Urinary bladder (tissue), 4 donors: ENCODE results near the gene PTPRN2. TPM values are rescaled to one million over a fixed set of nuclear protein-coding genes. Genes with fewer than 3 reads are reported as not detected.

Source experiments
- DNase-seq: peaks from one replicate; pipeline ENCODE4 v3.0.0-alpha.2; 2015; ENCODE audit errors: extremely low spot score
- H3K27ac ChIP-seq: one replicate; pipeline ENCODE4 v1.5.1; 2013; ENCODE audit warnings: low read depth, mild to moderate bottlenecking, moderate library complexity
- H3K36me3 ChIP-seq: one replicate; pipeline ENCODE4 v1.6.1; 2013; ENCODE audit warnings: mild to moderate bottlenecking, moderate library complexity; ENCODE audit not compliant: insufficient read depth
- H3K4me1 ChIP-seq: one replicate; pipeline ENCODE4 v1.6.1; 2013; ENCODE audit warnings: mild to moderate bottlenecking, moderate library complexity; ENCODE audit not compliant: insufficient read depth
- H3K4me3 ChIP-seq: one replicate; pipeline ENCODE4 v1.5.1; 2013; ENCODE audit warnings: low read depth, low read length
- WGBS: extraction: QIAGEN DNeasy Blood & Tissue Kit; methylation state at CpG from one replicate; pipeline ENCODE4 v1.1.7; 2013; 5-methylcytosine and 5-hydroxymethylcytosine counted together
- polyA plus RNA-seq: library from polyadenylated mRNA; stranded (reverse); fragments of 200-250 nt; gene quantifications from one replicate; pipeline ENCODE4 v1.2.3, GENCODE V29; 2013
- total RNA-seq: library from RNA; depleted of rRNA; stranded (reverse); fragments of >200 nt; gene quantifications from one replicate; pipeline ENCODE4 v1.2.3, GENCODE V29; 2014
- donor health status: healthy with polysubstance abuse.
- donor health status: healthy.

PTPRN2 gene
- total and polyA plus RNA-seq, 2 donors, result 2.8 to 4.4 TPM

DNA sequence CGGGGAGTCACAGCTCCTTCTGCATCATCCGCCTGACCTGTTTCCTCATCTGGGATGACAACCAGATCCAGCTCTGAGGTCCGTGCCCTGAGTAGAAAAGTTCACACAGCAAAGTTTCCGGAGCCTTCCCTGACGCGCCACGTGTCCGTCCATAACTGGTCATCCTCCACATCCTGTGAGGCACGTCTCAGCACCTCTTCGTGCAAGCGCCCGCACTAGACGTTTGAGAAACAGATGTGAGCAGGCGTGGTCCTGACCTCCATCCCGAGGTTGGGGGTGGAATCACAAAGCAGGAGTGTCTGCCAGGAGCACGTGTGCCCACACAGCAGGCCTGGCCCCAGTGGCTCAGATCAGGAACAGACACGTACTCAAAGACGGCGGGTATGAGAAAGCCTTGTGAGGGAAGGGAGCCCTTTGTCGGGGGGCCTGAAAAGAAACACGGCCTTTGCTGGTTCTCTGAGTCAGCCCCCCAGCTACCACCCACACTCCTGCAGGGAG is 730.0 kb downstream of the PTPRN2 start:
- 78% methylated on average over 21 of the region's 21 CpGs for WGBS
- H3K4me3 ChIP-seq, result no peak overlapping the region
- no peaks in the 10 kb centered on the region for H3K36me3 ChIP-seq
- DNase-seq, result no peak
- H3K4me1 ChIP-seq, result no peaks in the 10 kb centered on the region
- no peak overlapping the region for H3K27ac ChIP-seq

DNA sequence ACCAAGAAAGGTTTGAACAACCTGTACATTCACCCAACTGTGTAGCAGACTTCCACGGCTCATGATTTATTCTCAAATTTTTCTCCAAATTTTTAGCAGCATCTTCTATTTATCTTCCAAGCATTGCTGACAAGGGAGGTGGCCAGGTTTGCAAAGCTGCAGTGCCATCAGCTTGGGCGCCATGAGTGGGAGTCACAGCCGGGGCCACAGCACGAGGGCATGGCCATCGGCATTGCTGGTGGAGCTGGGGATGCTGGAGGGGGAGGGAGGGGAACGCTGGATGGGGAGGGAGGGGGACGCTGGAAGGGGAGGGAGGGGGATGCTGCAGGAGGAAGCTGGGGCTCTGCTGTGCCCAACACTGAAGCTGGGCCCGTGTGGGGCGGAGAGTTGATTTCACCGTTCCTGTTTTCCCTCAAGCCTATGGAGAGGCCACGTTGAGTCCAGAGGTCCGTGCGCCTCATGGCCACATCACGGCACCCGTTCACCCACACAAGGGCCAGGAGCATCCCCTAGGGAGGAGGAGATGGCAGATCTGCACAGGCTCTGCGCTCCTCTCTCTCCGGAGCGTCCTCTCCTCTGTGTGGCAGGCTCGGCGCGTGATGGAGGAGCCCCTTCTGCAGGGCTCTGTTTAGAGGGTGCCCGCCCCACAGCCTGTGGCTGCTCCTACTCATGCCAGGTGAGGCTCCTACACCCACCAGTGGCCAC is 730.6 kb downstream of the PTPRN2 start:
- no peak for DNase-seq
- WGBS, result 81% methylated on average over 22 of the region's 22 CpGs
- Histone ChIP-seq H3K27ac (no peak overlapping the region), H3K4me1 (no peaks in the 10 kb centered on the region), H3K36me3 (no peaks in the 10 kb centered on the region), H3K4me3 (no peak overlapping the region)

GRCh38 chr7:157855452-157856213 is 732.0 kb downstream of the PTPRN2 start:
- Histone ChIP-seq H3K27ac (no peak overlapping the region), H3K36me3 (no peaks in the 10 kb centered on the region), H3K4me1 (no peaks in the 10 kb centered on the region), H3K4me3 (no peak overlapping the region)
- WGBS, result 60% methylated on average over 22 of the region's 22 CpGs
- no peak for DNase-seq

- H3K27ac ChIP-seq, result no peak overlapping the region
- DNase-seq, result no peak
- no peak overlapping the region for H3K4me3 ChIP-seq
- WGBS, result 87% methylated on average over 22 of the region's 22 CpGs
- no peaks in the 10 kb centered on the region for H3K36me3 ChIP-seq
- no peaks in the 10 kb centered on the region for H3K4me1 ChIP-seq
Observed at GRCh38 chr7:157855016-157855415, 732.6 kb downstream of the PTPRN2 start.

DNA sequence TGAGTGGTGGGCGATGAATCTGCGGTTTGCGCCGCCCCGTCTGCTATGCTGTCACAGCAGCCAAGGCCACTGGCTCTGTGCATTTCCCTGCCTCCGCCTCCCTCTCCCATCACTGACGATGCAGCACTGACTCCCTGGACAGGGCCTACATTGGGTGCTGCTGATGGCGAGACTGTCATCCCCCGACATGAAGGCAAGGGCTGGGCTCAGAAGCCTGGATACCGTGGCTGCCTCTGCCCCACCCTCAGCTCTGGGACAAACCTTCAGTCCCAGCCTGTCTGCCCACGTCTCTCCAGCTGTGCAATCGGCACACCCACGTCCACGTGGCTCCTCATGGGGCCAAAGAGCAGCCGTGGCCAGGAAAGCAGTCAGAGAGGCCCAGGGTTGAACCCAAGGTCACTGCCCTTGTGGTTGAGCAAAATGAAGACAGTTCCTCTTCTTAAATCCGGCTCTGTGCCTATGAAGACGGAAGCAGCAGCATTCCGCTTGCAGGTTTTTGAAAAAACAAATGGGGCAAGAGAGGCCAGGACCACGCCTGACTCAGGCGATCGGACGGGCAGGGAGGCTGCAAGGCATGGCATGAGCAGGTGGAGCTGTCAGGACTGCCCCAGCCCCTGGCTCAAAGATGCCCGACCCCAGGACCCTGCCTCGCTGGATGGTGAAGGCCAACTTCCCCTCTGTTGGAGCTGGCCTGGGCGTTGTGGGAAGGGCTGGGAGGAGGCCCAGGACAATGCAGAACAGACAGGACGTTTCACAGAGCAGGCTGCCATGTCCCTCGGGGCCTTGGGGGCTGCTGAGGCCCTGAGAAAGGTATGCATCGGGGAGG is 733.3 kb downstream of the PTPRN2 start:
- no peak overlapping the region for H3K27ac ChIP-seq
- H3K4me3 ChIP-seq, result no peak overlapping the region
- DNase-seq, result no peak

DNA sequence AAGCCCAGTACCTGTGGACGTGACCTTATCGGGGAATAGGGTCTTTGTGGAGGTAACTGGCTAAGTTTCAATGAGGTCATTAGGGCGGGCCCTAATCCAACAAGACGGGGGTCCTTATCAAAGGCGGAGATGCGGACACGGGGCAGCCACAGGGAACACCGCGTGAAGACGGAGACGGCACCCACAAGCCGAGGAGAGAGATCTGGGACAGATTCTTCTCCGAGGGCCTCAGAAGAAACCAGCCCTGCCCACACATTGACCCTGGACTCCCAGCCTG is 733.9 kb downstream of the PTPRN2 start:
- WGBS, result 94% methylated on average over 13 of the region's 13 CpGs
- no peaks in the 10 kb centered on the region for H3K4me1 ChIP-seq
- DNase-seq, result no peak
- H3K36me3 ChIP-seq, result no peaks in the 10 kb centered on the region
- H3K27ac ChIP-seq, result no peak overlapping the region
- H3K4me3 ChIP-seq, result no peak overlapping the region

More for the DNA sequence above, 733.3 kb downstream of the PTPRN2 start:
- Histone ChIP-seq H3K4me1 (no peaks in the 10 kb centered on the region), H3K36me3 (no peaks in the 10 kb centered on the region)
- 75% methylated on average over 28 of the region's 28 CpGs for WGBS

DNA sequence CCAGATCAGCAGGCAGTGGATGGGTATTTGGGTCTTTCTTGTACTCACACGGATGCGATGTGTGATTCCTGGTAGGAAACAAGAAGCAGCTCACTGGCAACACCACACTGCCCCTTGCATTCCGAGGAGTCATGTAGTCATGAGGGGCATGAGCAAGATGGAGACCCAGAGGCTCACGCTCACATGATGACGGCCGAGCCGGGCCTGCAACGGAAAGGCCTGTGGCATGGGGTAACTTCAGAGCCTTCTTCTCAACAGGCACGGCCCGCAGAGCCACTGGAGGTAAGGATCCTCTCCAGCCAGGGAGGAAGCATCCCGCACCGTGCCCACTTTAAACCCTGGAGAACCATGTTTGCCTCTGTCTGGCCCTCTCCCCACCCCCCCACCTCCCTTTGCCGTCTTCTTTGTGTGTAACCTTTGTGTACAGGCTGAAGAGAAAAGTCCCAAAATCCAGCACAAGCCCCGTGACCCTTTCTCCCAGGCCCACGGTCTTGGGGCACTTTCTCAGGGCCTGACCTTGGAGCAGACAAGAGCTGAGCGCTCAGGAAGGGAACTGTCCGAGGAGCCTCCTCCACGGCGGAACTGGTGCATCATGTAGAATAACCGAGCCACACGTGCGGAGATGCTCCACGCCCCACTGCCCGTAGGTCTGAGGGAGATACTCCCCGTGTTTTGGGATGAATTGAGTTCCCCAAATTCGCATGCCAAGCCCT is 734.4 kb downstream of the PTPRN2 start:
- WGBS, result 92% methylated on average over 26 of the region's 26 CpGs
- Histone ChIP-seq H3K27ac (no peak overlapping the region), H3K4me3 (no peak overlapping the region), H3K36me3 (no peaks in the 10 kb centered on the region), H3K4me1 (no peaks in the 10 kb centered on the region)
- no peak for DNase-seq

DNA sequence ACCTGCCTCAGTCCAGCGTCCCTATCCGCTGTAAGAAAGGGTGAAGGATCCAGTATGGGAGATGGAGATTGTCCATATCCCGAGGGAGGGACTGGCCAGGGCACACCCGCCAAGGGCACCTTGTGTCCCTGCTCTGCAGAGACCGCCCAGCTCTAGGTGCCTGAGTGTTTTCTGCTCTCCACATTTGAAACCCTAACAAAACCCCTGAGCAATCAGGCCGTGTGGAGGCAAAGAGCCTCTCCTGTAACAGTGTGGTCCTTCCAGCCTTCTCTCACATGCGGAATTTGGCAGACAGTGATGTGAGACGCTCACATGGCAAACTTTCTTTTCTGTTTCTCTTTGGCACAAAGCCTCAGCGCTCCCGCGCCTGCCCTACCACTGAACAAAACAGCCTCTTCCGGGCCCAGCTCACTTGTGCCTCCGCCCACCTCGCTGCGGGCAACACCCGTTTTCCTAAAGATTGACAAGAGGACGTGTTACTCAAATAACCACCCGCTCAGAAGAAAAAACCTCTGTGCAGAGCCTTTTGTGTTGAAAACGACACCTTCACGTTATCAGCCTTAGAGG is 736.0 kb downstream of the PTPRN2 start:
- whole genome bisulfite sequencing, result 26% methylated on average over 20 of the region's 20 CpGs
- no peak overlapping the region for H3K27ac ChIP-seq
- no peak for DNase-seq

DNA sequence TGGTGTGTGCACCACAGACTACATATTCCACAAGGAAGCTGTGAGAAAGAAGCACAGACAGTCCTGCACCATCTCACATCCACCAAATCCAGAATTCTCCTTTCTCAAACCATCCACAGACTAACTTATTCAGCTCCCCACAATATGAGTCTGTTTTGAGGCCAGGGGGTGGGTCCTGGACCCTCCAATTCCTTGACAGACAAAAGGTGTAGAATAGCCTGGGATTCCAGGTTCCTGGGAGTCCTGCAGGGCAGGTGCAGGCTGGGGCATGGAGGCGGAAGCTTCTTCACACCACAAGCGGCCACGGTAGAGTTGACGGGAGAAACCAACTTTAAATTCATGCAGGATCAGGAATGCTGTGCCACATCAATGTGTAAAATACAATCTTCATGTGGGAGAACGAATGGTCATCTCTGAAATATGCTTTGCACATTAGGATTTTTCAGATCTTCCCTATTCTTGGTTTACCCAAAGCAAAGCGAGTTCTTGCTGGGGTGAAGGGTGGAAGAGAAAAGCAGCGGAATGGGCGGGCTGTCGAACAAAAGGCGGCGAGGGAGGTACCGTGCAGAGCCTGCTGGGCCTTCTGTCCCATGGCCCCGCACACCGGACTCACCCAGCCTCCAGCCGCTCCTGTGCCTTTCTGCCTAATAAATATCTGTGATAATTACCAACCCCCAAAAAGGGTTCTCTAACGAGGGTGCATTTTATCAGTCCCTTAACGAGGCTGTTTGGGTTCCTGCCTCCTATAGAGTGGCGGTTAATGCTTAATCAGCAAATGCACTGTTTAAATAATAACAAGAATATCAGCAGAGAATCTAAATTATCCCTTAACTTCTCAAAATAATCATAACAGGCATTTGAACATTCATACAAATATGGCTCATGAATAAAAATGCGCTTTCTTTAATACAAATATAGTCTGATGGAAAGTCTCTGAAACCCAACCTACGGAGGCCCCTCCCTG is 736.9 kb downstream of the PTPRN2 start:
- DNase-seq, result no peak
- H3K4me3 ChIP-seq, result no peak overlapping the region
- H3K4me1 ChIP-seq, result no peaks in the 10 kb centered on the region
- H3K36me3 ChIP-seq, result no peaks in the 10 kb centered on the region
- WGBS, result 86% methylated on average over 20 of the region's 20 CpGs
- H3K27ac ChIP-seq, result no peak overlapping the region

More for the DNA sequence above, 736.0 kb downstream of the PTPRN2 start:
- no peaks in the 10 kb centered on the region for H3K36me3 ChIP-seq
- no peaks in the 10 kb centered on the region for H3K4me1 ChIP-seq
- no peak overlapping the region for H3K4me3 ChIP-seq

- H3K4me1 ChIP-seq, result no peaks in the 10 kb centered on the region
- 84% methylated on average over 10 of the region's 10 CpGs for WGBS
- no peaks in the 10 kb centered on the region for H3K36me3 ChIP-seq
- DNase-seq, result no peak
- H3K4me3 ChIP-seq, result no peak overlapping the region
- H3K27ac ChIP-seq, result no peak overlapping the region
Observed at GRCh38 chr7:157849726-157850125, 737.9 kb downstream of the PTPRN2 start.

DNA sequence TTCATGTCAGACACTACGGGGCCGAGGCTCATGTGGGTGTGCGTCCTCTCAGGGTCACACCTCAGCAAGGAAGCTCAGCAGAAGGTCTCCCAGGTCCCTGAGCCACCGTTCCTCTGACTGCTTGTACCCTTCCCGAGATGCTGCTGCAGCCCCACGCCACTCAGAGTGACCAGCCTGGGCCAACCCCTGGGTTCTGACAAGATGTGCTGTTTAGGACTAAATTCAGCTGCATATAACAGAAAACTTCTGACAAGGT is 738.4 kb downstream of the PTPRN2 start:
- 76% methylated on average over 6 of the region's 6 CpGs for WGBS
- DNase-seq, result no peak

DNA sequence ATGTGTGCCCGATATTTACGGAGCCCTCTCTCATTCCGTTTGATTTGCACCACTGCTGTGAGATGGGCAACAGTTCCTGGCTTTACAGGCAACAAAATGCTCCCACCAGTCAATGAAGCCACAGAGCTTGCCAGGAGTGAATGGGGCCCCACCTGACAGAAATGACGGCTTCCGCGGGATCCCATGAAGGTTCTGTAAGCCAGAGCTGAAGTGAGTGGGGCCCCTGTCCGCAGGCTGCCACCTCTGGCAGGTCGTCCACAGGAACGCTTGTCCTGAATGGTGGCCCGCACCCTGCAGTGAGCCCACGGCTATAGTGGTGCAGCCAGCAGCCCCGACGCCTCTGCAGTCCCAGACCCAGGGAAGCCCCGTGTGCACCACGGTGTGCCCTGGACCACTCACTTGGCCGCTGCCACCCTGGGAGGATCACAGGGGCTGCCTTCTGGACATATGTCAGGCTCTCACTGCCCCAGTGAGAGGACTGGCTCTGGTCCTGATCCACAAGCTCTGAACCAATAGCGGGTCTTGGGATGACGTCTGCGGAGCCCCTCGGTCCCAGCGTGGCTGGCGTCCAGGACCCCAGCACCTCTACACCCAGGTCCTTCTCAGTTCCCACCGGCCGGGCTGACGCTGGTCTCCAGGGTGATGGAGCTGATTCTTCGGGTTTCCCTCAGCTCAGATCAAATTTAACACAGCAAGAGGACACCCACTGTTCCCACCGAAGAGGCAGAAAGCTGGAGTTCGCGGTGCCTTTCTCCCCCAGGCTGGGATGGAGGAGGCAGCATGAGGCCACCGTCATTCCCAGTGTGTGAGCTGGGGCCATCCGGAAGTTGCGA is 738.9 kb downstream of the PTPRN2 start:
- H3K4me3 ChIP-seq, result no peak overlapping the region
- no peaks in the 10 kb centered on the region for H3K36me3 ChIP-seq
- H3K4me1 ChIP-seq, result no peaks in the 10 kb centered on the region
- DNase-seq, result no peak
- H3K27ac ChIP-seq, result no peak overlapping the region
- 87% methylated on average over 32 of the region's 32 CpGs for WGBS

More for the DNA sequence above, 738.4 kb downstream of the PTPRN2 start:
- no peak overlapping the region for H3K27ac ChIP-seq
- H3K4me1 ChIP-seq, result no peaks in the 10 kb centered on the region
- H3K36me3 ChIP-seq, result no peaks in the 10 kb centered on the region
- no peak overlapping the region for H3K4me3 ChIP-seq
